ENCODE data around the gene CLDN7. TPM values are rescaled to one million over a fixed set of nuclear protein-coding genes. Genes with fewer than 3 reads are reported as not detected.

The CLDN7 gene
- total RNA-seq, 2 experiments from 2014 or later, result 1.5 to 1.7 TPM

GRCh38 chr17:7256766-7257456 lies 5.4 kb downstream of the CLDN7 start:
- Mint-ChIP-seq H3K4me3 (no peak overlapping the region), H3K36me3 (ENCODE audit: low read depth) (peaks cover 46% of the 10 kb centered on the region), H3K9me3 (no peaks in the 10 kb centered on the region), H3K27me3 (peaks cover 2% of the 10 kb centered on the region), H3K27ac (peak overlapping the region; percentile 48), H3K4me1 (ENCODE audit: low read depth) (peaks cover 37% of the 10 kb centered on the region)
- TF ChIP-seq, protein P1, sequence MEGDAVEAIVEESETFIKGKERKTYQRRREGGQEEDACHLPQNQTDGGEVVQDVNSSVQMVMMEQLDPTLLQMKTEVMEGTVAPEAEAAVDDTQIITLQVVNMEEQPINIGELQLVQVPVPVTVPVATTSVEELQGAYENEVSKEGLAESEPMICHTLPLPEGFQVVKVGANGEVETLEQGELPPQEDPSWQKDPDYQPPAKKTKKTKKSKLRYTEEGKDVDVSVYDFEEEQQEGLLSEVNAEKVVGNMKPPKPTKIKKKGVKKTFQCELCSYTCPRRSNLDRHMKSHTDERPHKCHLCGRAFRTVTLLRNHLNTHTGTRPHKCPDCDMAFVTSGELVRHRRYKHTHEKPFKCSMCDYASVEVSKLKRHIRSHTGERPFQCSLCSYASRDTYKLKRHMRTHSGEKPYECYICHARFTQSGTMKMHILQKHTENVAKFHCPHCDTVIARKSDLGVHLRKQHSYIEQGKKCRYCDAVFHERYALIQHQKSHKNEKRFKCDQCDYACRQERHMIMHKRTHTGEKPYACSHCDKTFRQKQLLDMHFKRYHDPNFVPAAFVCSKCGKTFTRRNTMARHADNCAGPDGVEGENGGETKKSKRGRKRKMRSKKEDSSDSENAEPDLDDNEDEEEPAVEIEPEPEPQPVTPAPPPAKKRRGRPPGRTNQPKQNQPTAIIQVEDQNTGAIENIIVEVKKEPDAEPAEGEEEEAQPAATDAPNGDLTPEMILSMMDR (IDR thresholded peaks at IDR 0.05), result no peak
- no peak for ATAC-seq
- intact Hi-C loops (cut with micrococcal nuclease), result no loop called here
- POLR2A ChIA-PET, result interaction anchor here (0.6 to 1.2 kb wide), 5 partner anchors 9 to 57 kb away, joined by 3 read pairs; partner anchors contain the start of gene GABARAP
- DNase-seq, result no peak
- CTCF ChIA-PET, result interaction anchor here (1.0 to 2.0 kb wide), 5 partner anchors 9 to 211 kb away, joined by 3 to 7 read pairs (median 4); partner anchors contain the start of gene SLC2A4

DNA sequence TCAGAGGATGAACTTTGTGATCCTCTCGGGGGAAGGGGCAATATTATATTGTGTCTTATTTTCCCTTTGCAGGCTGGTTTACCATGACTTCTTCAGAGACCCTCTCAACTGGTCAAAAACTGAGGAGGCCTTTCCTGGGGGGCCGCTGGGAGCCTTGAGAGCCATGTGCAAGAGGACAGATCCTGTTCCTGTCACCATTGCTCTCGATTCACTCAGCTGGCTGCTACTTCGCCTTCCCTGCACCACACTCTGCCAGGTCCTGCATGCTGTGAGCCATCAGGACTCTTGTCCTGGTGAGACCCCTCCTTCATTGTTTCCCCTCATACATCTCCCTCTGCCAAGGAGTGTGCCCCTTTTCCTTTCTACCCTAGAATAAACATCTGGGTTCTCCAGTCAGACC lies 7.8 kb downstream of the CLDN7 start:
- Mint-ChIP-seq H3K4me1 (ENCODE audit: low read depth) (peaks cover 34% of the 10 kb centered on the region), H3K4me3 (no peak overlapping the region), H3K27me3 (no peaks in the 10 kb centered on the region), H3K9me3 (no peaks in the 10 kb centered on the region), H3K36me3 (ENCODE audit: low read depth) (peaks cover 49% of the 10 kb centered on the region), H3K27ac (peak overlapping the region; percentile 24)
- ChIA-PET POLR2A (interaction anchor here (0.6 to 1.2 kb wide), 4 partner anchors 12 to 123 kb away, joined by 3 to 4 read pairs (median 3); no protein-coding TSS in a partner anchor), CTCF (interaction anchor here (1.7 kb wide), 1 partner anchor 42 kb away, joined by 6 read pairs; no protein-coding TSS in a partner anchor)
- ATAC-seq, result no peak
- no peak for DNase-seq
- TF ChIP-seq, protein P1 (IDR thresholded peaks at IDR 0.05), result no peak
- intact Hi-C loops (cut with micrococcal nuclease), result no loop called here

DNA sequence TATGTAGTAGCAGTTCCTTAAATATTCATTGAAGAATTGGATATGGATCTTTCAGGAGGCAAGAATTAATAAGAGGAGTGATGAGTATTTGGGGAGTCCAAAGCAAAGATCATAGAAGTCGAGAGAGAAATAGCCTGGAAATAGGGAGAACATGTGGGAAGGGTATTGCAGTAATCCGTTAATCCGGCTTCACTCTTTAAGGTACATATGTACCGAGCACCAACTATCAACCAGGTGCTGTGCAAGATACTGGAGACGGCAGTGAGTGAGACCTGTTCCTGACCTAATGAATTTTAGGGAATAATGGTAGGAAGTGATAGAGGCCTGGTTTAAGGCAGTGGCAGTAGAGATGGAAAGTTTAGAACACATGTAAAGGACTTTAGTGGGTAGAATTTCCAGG lies 9.2 kb downstream of the CLDN7 start:
- peaks cover 32% of the 10 kb centered on the region for H3K4me1 Mint-ChIP-seq (ENCODE audit: low read depth)
- H3K27me3 Mint-ChIP-seq, result no peaks in the 10 kb centered on the region
- H3K9me3 Mint-ChIP-seq, result no peaks in the 10 kb centered on the region
- DNase-seq, result no peak
- ATAC-seq, result no peak
- ChIA-PET CTCF (no interaction called here), POLR2A (no interaction called here)
- H3K36me3 Mint-ChIP-seq (ENCODE audit: low read depth), result peaks cover 41% of the 10 kb centered on the region
- intact Hi-C loops (cut with micrococcal nuclease), result no loop called here
- TF ChIP-seq, protein P1 (IDR thresholded peaks at IDR 0.05), result no peak
- H3K27ac Mint-ChIP-seq, result peak overlapping the region; percentile 100
- H3K4me3 Mint-ChIP-seq, result peak overlapping the region; percentile 91

DNA sequence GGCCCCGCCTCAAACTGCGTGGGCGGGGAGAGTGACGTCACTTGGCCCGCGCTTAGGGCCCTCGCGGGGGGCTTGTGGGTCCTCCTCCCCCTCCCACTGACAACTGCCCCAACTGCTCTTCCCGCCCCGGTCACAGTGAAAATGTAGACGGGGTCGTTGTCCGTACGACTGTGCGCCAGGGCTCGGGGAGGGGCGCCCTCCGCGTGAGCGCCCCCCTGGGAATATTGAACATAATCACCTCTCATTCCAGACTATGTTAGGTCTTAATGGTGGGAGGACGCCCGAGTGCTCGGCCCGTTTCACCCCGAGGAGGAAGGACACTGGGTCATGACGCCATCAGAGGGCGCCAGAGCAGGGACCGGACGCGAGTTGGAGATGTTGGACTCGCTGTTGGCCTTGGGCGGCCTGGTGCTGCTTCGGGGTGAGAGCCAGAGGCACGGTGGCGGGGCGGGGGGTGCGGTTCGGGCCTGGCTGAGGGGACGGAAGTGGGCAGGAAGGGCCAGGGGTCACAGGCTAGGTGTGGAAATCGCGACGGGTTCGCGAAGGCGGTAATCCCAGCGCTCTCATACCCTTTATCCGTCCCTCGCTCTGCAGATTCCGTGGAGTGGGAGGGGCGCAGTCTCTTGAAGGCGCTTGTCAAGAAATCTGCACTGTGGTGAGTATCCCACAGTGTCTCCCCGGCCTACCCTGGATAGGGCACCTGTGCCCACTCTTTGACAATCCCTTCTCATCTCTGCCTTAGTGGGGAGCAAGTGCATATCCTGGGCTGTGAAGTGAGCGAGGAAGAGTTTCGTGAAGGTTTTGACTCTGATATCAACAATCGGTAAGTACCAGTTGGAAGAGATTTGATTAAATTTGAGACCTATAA lies 9.9 kb downstream of the CLDN7 start, which contains the start of gene ELP5:
Gene ELP5 (plus strand): TSS at position 40 of the 868 bp plus-strand sequence. CDS start 336 bp downstream, at position 376.
- H3K4me1 Mint-ChIP-seq (ENCODE audit: low read depth), result peaks cover 35% of the 10 kb centered on the region
- peak; percentile 69 for ATAC-seq
- H3K27ac Mint-ChIP-seq, result peak within 1 kb of the TSS; percentile 100
- POLR2A ChIA-PET, result interaction anchor here (1.1 to 5.0 kb wide), 2 partner anchors 12 to 32 kb away, joined by 7 to 67 read pairs; partner anchors contain the start of genes GABARAP and PHF23
- H3K4me3 Mint-ChIP-seq, result peak within 1 kb of the TSS; percentile 91
- intact Hi-C loops (cut with micrococcal nuclease), result no loop called here
- H3K27me3 Mint-ChIP-seq, result no peaks in the 10 kb centered on the region
- peaks cover 41% of the 10 kb centered on the region for H3K36me3 Mint-ChIP-seq (ENCODE audit: low read depth)
- TF ChIP-seq, protein P1 (IDR thresholded peaks at IDR 0.05), result no peak
- no peaks in the 10 kb centered on the region for H3K9me3 Mint-ChIP-seq
- DNase-seq, result peak; percentile 96
- CTCF ChIA-PET, result no interaction called here
